Stimulated activated CD4-positive, alpha-beta T cell treated with anti-CD3 and anti-CD28 coated beads, Interleukin-12 subunit alpha, Interleukin-12 subunit beta, amount 100 ng/mL, for 48 hours (primary cell): ENCODE measurements around the gene ENOPH1.
"Not testable (repeated sequence)": the region's sequence is repeated elsewhere in the genome, so short reads cannot be mapped to it uniquely, and the experiment has no call there.

Experiments used
- DNase-seq, 3 donors: peaks; one replicate each; pipeline ENCODE4 v3.0.0-alpha.2; 2020; ENCODE audit warnings: low read depth in 2 of 3, low spot score in 1 of 3

Gene ENOPH1

DNA sequence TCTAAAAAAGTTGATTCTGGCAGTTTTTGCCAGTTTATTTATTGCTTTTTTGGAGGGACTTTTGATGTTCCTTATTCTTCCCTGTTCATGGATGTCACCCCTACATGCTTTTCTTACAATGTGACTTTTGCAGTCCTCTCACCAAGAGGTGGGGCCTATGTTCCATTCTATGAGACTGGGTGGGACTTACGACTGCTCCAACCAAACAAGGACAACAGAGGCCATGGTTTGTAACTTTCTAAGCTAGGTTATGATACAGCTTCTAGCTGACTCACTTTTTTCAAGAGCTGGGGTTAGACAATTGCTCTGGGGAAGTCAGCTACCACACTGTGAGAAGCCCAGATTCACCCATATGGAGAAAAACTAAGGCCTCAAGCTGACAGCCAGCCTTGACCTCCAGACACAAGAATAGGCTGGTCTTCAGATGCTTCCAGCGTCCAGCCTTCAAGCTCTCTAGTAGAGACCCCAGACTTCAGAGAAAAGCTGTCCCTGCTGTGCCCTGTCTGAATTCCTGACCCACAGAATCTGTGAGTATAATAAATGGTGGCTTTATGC lies 39.5 kb downstream of the ENOPH1 start:
- no peak for DNase-seq

GRCh38 chr4:82473080-82473479 lies 42.7 kb downstream of the ENOPH1 start:
- DNase-seq, result not testable (repeated sequence)

DNA sequence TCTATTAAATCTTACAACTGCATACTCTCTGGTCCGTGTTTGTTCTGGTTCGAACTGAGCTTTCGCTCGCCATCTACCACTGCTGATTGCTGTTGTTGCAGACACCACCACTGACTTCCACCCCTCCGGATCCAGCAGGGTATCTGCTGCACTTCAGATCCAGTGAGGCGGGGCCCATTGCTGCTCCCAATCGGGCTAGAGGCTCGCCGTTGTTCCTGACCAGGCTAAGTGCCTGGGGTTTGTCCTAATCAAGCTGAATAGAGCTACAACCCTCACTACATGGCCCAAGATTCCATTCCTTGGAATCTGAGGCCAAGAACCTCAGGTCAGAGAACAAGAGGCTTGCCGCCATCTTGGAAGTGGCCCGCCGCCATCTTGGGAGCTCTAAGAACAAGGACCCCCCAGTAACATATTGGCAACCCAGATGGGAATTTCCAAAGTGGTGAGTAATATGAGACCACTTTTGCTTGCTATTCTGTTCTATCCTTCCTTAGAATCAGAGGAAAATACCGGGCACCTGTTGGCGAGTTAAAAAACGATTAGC lies 43.3 kb downstream of the ENOPH1 start:
- DNase-seq, result no peak

- not testable (repeated sequence) for DNase-seq
These were observed 45.5 kb downstream of the ENOPH1 start for GRCh38 chr4:82475931-82476330.

GRCh38 chr4:82477469-82477868 lies 47.1 kb downstream of the ENOPH1 start:
- DNase-seq, result not testable (repeated sequence)

GRCh38 chr4:82479562-82479961 lies 49.2 kb downstream of the ENOPH1 start:
- DNase-seq, result no peak

DNA sequence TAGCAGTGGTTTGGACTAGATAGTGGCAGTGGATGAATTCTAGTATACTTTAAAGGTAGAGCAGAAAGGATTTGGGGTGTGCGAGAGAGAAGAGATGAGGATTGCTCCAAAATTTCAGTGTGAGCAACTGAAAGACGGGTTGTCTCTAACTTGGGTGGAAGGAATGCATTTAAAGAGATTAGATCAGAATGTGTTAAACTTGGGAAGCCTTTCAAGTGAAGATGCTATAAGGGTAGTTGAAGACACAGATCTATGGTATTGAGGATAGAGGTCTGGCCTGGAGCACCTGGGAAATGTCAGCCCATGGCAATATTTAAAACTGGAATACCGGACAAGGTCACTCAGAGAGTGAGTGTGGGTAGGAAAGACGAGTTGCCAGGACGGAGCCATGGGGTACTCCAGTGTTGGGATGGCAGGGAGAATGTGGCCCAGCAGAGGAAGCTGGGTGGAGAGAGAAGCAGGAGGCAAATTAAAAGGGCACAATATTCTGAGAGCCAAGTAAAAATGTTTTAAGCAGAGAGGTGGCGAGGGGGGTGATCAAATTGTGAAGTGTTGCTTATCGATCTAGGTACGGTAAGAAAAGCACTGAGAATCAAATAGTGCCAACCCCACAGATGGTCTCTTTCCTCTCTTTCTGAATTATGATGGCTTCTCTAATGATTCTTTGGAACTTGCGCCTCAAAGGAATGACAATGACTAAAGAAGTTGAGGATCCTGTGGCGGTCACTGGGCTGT lies 50.5 kb downstream of the ENOPH1 start:
- DNase-seq, result no peak

DNA sequence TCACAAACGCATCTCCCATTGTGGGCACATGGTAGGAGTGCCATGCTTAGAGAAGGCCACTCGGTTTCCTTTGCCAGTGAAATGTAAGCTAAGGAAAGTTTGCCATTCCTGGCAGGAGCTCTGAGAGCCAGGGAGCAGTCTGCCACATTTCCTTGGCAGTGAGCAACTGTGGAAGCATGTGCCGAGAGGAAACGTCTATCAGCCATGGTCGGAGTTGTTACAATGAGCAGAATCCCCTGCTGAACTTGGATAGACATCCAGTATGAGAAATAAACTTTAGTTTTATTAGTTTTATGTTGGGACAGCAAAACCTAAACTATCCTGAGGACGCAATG lies 51.1 kb downstream of the ENOPH1 start:
- no peak for DNase-seq

GRCh38 chr4:82482387-82482786 lies 52.0 kb downstream of the ENOPH1 start:
- DNase-seq, result no peak

- DNase-seq, result no peak
These were observed 54.8 kb downstream of the ENOPH1 start for GRCh38 chr4:82484996-82485783.

DNA sequence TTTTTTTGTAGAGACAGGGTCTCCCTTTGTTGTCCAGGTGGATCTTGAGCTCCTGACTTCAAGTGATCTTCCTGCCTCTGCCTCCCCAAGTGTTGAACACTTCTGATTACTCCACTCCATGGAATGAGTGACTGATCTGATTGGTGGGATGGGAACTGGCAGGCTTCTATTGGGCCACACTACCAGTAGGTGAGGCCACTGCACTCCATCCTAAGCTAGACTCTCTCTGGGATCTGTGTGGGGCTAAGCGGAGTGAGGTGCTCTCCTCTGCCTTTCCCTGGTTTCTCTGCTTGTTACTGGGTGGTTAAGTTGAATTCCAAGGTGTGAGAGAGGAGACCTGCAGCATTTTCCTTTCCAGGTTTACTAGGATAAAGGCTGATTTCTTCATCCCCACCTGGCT lies 58.7 kb downstream of the ENOPH1 start:
- no peak for DNase-seq

DNA sequence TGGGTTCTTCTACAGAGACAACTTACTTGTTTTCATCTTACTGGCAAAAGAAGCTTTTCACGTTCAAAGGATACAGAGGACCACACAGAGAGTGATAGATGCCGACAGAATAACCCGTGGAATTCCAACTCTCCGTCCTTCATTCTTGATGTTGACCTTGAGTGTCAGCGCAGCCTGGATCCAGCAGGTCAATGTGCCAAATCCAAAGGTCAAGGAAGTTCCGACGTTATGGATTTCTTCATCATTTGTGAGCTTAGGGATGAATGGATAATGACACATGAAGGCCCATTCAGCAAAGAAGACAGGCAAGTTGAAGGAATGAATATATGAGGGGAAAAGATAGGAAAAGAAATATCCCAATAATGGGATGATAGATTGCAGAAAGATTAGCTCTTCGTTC lies 59.6 kb downstream of the ENOPH1 start:
- no peak for DNase-seq

GRCh38 chr4:82491251-82491960 lies 61.0 kb downstream of the ENOPH1 start:
- DNase-seq, result no peak

- no peak for DNase-seq
These were observed 63.5 kb downstream of the ENOPH1 start for GRCh38 chr4:82493721-82494425.

DNA sequence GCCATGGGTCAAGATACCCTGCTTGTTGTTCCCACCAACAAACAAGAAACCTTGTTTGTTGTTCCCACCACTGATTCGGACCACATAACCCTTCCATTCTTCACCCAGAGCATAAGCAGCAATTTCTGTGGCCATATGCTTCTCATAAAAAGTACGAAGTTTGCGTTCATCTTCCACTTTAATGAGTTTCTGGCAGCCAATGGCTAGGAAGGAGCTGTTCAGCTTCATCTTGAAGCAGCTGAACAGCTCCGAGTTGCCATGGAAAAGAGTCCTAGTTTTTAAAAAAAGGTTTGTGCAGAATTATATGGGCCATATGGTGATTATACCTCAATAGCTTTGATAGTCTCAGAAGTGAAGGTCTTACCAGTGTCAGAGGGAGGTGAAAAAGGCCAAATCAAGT lies 65.3 kb downstream of the ENOPH1 start:
- no peak for DNase-seq

GRCh38 chr4:82496349-82496748 lies 66.0 kb downstream of the ENOPH1 start:
- no peak for DNase-seq

DNA sequence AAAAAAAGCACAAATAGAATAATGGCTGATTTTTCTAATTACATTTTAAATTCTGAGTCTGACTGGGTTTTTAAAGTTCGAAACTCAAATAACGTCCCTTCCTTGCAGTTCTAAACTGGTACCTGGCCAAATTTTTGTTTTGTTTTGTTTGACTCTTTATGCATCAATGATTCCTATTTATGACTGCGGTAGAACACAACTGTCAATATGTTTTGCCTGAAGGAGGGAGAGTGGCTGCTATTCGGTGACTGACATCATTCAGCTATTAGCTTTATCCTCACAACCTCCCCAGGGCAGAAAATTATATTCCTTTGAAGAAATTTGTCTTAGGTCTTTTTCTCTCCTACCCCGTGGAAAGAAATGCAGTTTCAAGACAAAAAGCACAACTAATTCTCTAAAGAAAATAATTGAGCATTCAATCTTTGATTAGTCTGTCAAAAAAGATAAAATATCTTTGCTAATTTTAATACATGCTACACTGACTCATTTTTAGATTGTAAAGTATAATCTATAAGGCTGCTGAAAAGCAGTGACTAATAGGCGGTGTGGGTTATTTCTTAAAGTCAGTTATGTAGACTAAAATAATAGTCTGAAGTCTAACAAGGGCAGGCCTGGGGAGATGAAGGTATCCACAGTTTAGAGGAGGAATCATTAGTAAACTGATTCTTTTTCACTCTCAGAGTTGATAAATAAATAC lies 69.5 kb downstream of the ENOPH1 start:
- DNase-seq, result no peak

DNA sequence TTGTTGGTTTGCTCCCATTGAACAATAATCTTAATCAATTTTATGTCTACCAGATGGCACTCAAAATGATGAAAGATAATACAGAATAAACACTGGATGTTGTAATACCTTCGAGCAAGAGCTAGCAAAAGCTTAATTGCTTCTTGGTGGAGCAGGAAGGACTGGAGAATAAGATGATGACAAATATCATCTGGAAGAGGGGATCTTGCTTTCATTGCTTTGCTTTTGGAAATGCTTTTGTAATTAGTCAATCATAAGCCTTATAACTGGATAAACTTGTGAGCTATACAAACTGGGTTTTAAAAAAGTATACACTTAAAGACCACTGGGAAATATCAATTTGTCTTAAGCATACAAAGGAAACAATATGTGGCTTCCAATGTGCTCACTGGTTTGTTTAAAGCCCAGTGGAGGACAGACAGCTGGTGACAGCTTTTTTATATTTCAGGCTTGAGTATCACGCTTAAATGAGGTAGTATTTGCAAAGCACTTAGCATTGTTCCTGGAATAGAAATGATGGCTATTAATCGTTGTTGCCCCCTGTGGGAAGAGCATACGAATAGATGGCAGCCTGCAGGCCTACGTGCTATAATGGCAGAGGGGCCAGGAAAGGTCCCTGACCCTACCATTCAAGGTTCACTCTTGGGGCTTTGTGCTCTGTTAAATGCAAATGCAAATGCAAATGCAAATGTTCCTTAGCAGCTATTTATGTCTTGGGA lies 70.2 kb downstream of the ENOPH1 start:
- DNase-seq, result no peak

DNA sequence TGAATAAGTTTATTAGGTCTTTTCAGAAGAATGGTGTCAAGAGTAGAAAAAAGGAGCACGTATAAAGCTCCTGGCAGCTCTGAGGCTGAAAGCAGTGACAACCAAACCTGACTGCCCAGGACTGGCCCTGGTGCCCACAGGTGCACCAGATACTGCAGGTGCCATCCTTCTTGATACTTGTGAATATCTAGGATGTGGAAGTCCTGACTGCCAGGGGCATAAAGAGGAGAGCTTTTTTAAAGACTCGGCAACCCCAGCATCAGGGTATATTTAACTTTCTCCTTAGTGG lies 70.7 kb downstream of the ENOPH1 start:
- DNase-seq, result no peak

DNA sequence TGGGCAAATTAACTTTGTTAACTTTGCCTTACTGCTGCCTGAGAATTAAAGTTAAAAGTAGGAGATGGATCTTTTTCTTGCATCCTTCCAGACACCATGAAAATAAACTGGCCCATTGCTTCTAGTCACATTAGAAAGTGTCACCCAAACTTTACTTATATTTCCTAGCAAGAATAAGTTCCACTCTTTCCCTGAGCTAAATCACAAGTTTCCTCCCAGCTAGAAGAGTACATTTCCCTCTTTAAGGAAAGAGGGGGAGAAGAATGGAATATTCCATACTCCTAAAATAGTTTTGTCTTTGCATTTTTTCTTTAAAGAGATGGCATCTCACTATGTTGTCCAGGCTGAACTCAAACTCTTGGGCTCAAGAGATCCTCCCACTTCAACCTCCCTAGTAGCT lies 77.6 kb downstream of the ENOPH1 start:
- DNase-seq, result no peak
